Effector memory CD4-positive, alpha-beta T cell (primary cell): ENCODE measurements around the gene EPHA7.

ENCODE experiments used
- DNase-seq, 3 donors: peaks; one replicate each; pipeline ENCODE4 v3.0.0-alpha.2; 2020
- H3K27ac ChIP-seq: 2 replicates; pipeline ENCODE4 v1.7.0; 2013; ENCODE audit warnings: mild to moderate bottlenecking, low read length, moderate library complexity; ENCODE audit not compliant: insufficient read depth, poor library complexity, severe bottlenecking
- H3K27me3 ChIP-seq: replicated peaks from 2 replicates; pipeline ENCODE4 v1.7.0; 2013; ENCODE audit warnings: mild to moderate bottlenecking, low read length; ENCODE audit not compliant: insufficient read depth, control insufficient read depth, poor library complexity, severe bottlenecking
- H3K36me3 ChIP-seq: 2 replicates; pipeline ENCODE4 v1.7.0; 2013; ENCODE audit warnings: mild to moderate bottlenecking, low read length, moderate library complexity; ENCODE audit not compliant: control insufficient read depth, insufficient read depth
- H3K4me1 ChIP-seq: 2 replicates; pipeline ENCODE4 v1.7.0; 2013; ENCODE audit warnings: low read length, mild to moderate bottlenecking; ENCODE audit not compliant: control insufficient read depth, insufficient read depth, poor library complexity, severe bottlenecking
- H3K4me3 ChIP-seq: 2 replicates; pipeline ENCODE4 v1.7.0; 2013; ENCODE audit warnings: low read length, low read depth, mild to moderate bottlenecking; ENCODE audit not compliant: insufficient read depth, poor library complexity, severe bottlenecking
- H3K9me3 ChIP-seq: 2 replicates; pipeline ENCODE4 v1.7.0; 2013; ENCODE audit warnings: mild to moderate bottlenecking, low read length, moderate library complexity; ENCODE audit not compliant: control insufficient read depth

The EPHA7 gene

DNA sequence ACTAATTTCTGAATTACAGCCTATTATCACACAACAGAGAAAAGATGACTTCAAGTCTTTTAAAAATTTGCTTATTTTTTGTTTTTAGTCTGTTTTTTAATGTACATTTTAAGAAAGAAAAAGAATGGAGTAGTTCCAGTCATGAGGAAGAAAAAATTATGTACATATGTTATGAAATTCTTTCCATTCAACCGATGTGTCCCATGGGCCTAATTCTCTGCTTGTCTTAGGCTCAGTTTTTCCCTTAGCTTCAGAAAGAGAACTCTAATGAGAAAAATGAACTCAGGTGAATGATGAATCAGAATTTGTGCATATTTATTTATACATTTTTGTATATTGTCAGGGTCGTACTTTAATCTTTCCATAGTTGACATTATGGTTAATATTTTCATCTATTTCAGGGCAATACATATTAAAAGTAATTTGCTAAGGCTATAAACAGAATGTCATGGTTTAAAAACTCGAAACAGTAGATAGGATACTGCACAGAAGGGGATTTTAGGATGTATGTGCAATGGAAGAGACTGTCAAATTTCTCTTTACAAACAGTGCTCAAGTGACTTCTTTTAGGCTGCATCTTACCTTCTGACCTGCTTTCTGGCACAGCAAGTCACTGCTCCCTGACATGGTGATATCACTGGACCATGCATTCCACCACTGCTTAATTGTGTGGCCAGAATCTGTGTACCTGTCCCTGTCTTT is 153.1 kb downstream of the EPHA7 start:
- H3K27me3 ChIP-seq = no peaks in the 10 kb centered on the region
- no peaks in the 10 kb centered on the region for H3K9me3 ChIP-seq
- no peaks in the 10 kb centered on the region for H3K4me1 ChIP-seq
- no peak overlapping the region for H3K4me3 ChIP-seq
- no peak overlapping the region for H3K27ac ChIP-seq
- H3K36me3 ChIP-seq = no peaks in the 10 kb centered on the region
- DNase-seq = no peak

DNA sequence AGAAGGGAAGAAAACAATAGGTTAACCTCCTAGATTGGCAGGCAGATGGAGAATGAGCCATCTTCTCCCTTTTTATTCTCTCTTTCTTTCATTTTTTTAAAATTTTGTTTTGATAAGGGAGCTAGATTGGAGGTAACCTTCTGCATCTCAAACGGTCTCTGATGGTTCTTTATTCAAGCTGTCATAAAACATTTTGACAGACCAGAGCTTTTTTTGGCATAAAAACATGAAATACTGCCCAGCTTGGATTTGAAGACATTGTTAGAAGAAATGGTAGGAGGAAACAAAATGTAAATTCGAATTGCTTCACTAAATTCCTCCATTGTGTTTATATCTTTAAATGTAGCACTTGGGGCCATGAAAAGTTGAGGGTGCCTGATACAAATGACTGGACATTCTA is 158.5 kb downstream of the EPHA7 start:
- no peaks in the 10 kb centered on the region for H3K4me1 ChIP-seq
- H3K36me3 ChIP-seq = no peaks in the 10 kb centered on the region
- DNase-seq = no peak
- no peaks in the 10 kb centered on the region for H3K27me3 ChIP-seq
- no peak overlapping the region for H3K27ac ChIP-seq
- no peaks in the 10 kb centered on the region for H3K9me3 ChIP-seq
- H3K4me3 ChIP-seq = no peak overlapping the region

- Histone ChIP-seq H3K4me3 (no peak overlapping the region), H3K27ac (no peak overlapping the region), H3K36me3 (no peaks in the 10 kb centered on the region), H3K4me1 (no peaks in the 10 kb centered on the region), H3K27me3 (no peaks in the 10 kb centered on the region), H3K9me3 (no peaks in the 10 kb centered on the region)
- no peak for DNase-seq
These were observed 160.0 kb downstream of the EPHA7 start for GRCh38 chr6:93259332-93259731.

DNA sequence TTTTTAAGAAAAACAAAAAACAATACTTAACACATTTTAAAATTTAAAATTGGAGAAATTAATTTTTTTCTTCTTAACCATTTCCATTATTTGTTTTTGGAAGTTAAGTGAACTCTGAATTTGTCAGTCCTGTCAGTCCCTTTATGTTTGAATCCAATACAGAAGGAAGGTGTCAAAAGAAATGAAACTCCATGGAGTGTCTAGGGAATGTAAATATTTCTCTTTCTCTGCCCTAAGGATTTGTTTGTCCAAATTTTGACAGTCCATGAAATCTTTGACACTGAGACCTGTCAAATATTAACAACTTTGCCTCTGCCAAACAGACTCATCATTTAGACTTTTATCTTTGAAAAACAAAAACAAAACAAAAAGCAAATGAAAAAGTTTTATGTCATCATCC is 166.4 kb downstream of the EPHA7 start:
- H3K4me3 ChIP-seq = no peak overlapping the region
- H3K27ac ChIP-seq = no peak overlapping the region
- no peaks in the 10 kb centered on the region for H3K9me3 ChIP-seq
- no peaks in the 10 kb centered on the region for H3K27me3 ChIP-seq
- no peak for DNase-seq
- no peaks in the 10 kb centered on the region for H3K4me1 ChIP-seq
- H3K36me3 ChIP-seq = no peaks in the 10 kb centered on the region

GRCh38 chr6:93248631-93249030 is 170.7 kb downstream of the EPHA7 start:
- Histone ChIP-seq H3K27ac (no peak overlapping the region), H3K9me3 (no peaks in the 10 kb centered on the region), H3K27me3 (no peaks in the 10 kb centered on the region), H3K4me3 (no peak overlapping the region), H3K4me1 (no peaks in the 10 kb centered on the region), H3K36me3 (no peaks in the 10 kb centered on the region)
- DNase-seq = no peak

DNA sequence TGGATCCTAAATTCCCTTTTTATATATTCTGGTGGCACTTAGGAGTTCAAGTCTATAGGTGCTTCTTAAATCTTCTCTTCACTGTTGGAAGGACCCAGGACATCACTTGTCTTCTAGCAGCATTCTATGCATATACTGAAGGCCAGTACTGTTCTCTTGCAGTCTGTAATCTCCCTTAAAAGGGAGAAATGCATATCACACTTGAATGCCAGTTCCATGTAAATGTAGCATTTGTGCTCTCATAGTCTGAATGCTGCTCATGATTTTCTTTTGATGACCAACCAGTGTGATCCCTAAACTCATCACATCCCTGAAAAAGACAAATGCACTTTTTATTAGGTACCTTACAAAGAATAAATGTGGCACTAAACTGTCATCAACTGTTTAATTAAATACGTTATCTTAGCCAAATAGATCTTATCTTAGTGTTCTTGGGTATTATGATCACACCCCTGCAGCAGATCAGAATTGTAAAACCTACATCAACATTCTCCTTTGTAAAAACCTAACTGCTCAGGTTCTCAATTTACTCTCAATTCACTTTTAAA is 176.1 kb downstream of the EPHA7 start:
- no peak overlapping the region for H3K27ac ChIP-seq
- H3K9me3 ChIP-seq = no peaks in the 10 kb centered on the region
- no peak overlapping the region for H3K4me3 ChIP-seq
- no peaks in the 10 kb centered on the region for H3K4me1 ChIP-seq
- no peaks in the 10 kb centered on the region for H3K27me3 ChIP-seq
- no peaks in the 10 kb centered on the region for H3K36me3 ChIP-seq
- DNase-seq = no peak

DNA sequence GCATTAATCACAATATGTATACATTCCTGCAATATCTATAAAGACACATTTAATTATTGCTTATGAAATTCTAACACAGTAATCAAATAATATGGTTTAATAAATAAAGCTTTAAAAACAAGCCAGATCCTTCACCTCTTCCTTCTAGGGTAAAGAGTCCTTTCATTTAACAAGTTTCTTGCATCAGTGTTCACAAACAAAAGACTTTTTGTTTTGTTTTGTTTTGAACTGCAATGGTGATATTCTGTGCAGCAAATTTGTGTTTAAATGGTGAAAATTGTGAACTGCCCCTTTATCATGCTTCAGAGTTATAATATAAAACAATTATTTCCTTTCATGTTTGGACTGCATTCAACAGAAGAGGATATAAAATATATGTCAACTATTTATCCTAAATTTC is 177.3 kb downstream of the EPHA7 start:
- Histone ChIP-seq H3K27ac (no peak overlapping the region), H3K27me3 (no peaks in the 10 kb centered on the region), H3K36me3 (no peaks in the 10 kb centered on the region), H3K4me1 (no peaks in the 10 kb centered on the region), H3K9me3 (no peaks in the 10 kb centered on the region), H3K4me3 (no peak overlapping the region)
- DNase-seq = no peak

DNA sequence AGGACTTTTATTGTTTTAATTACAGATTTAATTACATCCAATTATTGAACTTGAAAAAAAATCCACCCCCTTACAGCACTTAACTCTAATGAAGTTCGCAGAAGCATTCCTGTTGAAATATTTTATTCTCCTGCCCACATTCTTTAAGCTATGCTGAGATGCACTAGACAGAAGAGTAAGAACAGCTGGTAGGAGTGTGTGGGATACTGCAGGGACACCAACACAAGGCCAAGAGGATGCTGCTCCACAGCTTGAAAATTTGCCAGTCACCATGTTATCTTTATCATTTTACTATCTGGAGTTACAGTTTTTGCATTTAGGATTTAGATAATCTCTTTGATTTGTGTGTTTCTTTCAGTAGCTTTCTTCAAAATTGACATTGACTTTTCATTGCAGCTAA is 180.7 kb downstream of the EPHA7 start:
- H3K27ac ChIP-seq = no peak overlapping the region
- no peak overlapping the region for H3K4me3 ChIP-seq
- H3K36me3 ChIP-seq = no peaks in the 10 kb centered on the region
- no peaks in the 10 kb centered on the region for H3K27me3 ChIP-seq
- no peaks in the 10 kb centered on the region for H3K9me3 ChIP-seq
- no peak for DNase-seq
- H3K4me1 ChIP-seq = no peaks in the 10 kb centered on the region

DNA sequence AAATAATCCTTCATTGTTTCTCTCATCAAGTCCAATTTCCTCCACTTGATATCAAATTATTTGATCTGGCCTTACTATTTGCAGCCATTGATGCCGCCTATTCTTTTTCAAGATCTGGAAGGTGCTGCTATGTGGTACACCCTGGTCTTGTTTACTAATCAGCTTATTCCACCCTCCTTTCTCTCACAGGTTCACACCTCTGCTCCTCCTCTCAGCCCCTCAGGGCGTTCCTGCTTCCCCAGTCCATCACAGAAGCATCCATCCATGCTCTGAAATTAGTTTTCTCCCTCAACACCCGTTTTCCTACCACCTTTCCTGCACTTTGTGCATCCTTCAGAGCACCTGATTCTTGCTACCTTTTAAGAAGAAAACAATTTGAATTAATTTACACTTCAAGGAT is 183.6 kb downstream of the EPHA7 start:
- Histone ChIP-seq H3K4me3 (no peak overlapping the region), H3K9me3 (no peaks in the 10 kb centered on the region), H3K27ac (no peak overlapping the region), H3K4me1 (no peaks in the 10 kb centered on the region), H3K27me3 (no peaks in the 10 kb centered on the region), H3K36me3 (no peaks in the 10 kb centered on the region)
- DNase-seq = no peak

DNA sequence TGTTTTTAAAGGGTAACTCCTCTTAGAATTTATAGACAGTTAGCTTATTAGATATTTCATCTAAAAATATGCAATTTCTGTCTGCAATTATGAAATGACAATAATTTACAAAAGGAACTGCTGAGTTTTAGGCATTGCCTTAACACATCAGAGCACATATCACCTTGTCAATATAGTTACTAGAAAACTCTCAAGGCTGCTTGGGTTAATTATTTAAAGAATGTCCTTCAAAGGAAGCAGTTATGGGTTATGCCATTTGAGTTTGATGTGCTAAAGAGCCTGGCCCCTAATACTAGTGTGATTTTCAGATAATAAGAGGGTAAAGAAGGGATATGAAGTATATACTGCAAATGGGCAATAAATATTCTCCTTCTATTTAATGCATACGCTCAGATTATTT is 192.5 kb downstream of the EPHA7 start:
- Histone ChIP-seq H3K27me3 (no peaks in the 10 kb centered on the region), H3K9me3 (no peaks in the 10 kb centered on the region), H3K27ac (no peak overlapping the region), H3K4me3 (no peak overlapping the region), H3K36me3 (no peaks in the 10 kb centered on the region), H3K4me1 (no peaks in the 10 kb centered on the region)
- DNase-seq = no peak
